ENCODE results near the gene SERPINA10. TPM values are rescaled to one million over a fixed set of nuclear protein-coding genes. Genes with fewer than 3 reads are reported as not detected.

SERPINA10 gene
- total and polyA plus RNA-seq, 2 experiments from 2014 or later: 0.11 TPM; not detected in 1

GRCh38 chr14:94314890-94315289 is 21.8 kb upstream of the SERPINA10 start (continued):
- no peak for TF ChIP-seq EZH2 (IDR thresholded peaks at IDR 0.05; ENCODE audit: low read depth, unreplicated experiment)

GRCh38 chr14:94313991-94314655 is 21.1 kb upstream of the SERPINA10 start:
- Histone ChIP-seq H3K4me2 (no peak overlapping the region), H2AFZ (no peak overlapping the region), H3K4me1 (ENCODE audit: insufficient read depth) (no peaks in the 10 kb centered on the region), H3F3A (replicated peaks; ENCODE audit: low read depth) (no peaks in the 10 kb centered on the region), H3K36me3 (ENCODE audit: insufficient read depth) (no peaks in the 10 kb centered on the region), H3K4me3 (no peak overlapping the region), H3K27ac (ENCODE audit: low read depth) (no peak overlapping the region), H3K27me3 (ENCODE audit: insufficient read depth) (no peaks in the 10 kb centered on the region), H3K9me2 (ENCODE audit: insufficient read depth) (no peaks in the 10 kb centered on the region), H3K79me2 (replicated peaks; ENCODE audit: insufficient read depth) (no peaks in the 10 kb centered on the region), H4K20me1 (replicated peaks; ENCODE audit: insufficient read depth) (no peaks in the 10 kb centered on the region)
- Mint-ChIP-seq H3K36me3 (ENCODE audit: low read depth) (no peaks in the 10 kb centered on the region), H3K27me3 (ENCODE audit: insufficient read depth, low read depth, poor library complexity) (peaks cover 6% of the 10 kb centered on the region), H3K9me3 (peaks cover 2% of the 10 kb centered on the region; the same call in 2 of the 3 replicates), H3K27ac (no peak overlapping the region), H3K4me1 (no peaks in the 10 kb centered on the region), H3K4me3 (no peak overlapping the region)
- ATAC-seq: no peak
- no peak for DNase-seq (ENCODE audit: low spot score)
- TF ChIP-seq ETS1 (IDR thresholded peaks at IDR 0.05) (no peak), CREB1 (CRISPR knock-in tag; IDR thresholded peaks at IDR 0.05; ENCODE audit: low read depth) (no peak), NANOG (IDR thresholded peaks at IDR 0.05; ENCODE audit: borderline replicate concordance) (no peak), ZNF462 (CRISPR knock-in tag; IDR thresholded peaks at IDR 0.05) (no peak), ZNF331 (CRISPR knock-in tag; IDR thresholded peaks at IDR 0.05; ENCODE audit: low read depth) (no peak), JUNB (IDR thresholded peaks at IDR 0.05; ENCODE audit: unreplicated experiment) (no peak), EZH2 (IDR thresholded peaks at IDR 0.05; ENCODE audit: low read depth, unreplicated experiment) (no peak), EZH2phosphoT487 (IDR thresholded peaks at IDR 0.05; ENCODE audit: unreplicated experiment) (no peak), REST (IDR thresholded peaks at IDR 0.05; ENCODE audit: unreplicated experiment) (no peak), ZNF114 (CRISPR knock-in tag; IDR thresholded peaks at IDR 0.05) (no peak), POLR2AphosphoS5 (IDR thresholded peaks at IDR 0.05; ENCODE audit: low read depth) (no peak)

All from GM23338 (cell line).